ENCODE results near the gene PPIF.

- TF ChIP-seq EZH2phosphoT487 (IDR thresholded peaks at IDR 0.05), result no peak
- TF ChIP-seq, protein P1, sequence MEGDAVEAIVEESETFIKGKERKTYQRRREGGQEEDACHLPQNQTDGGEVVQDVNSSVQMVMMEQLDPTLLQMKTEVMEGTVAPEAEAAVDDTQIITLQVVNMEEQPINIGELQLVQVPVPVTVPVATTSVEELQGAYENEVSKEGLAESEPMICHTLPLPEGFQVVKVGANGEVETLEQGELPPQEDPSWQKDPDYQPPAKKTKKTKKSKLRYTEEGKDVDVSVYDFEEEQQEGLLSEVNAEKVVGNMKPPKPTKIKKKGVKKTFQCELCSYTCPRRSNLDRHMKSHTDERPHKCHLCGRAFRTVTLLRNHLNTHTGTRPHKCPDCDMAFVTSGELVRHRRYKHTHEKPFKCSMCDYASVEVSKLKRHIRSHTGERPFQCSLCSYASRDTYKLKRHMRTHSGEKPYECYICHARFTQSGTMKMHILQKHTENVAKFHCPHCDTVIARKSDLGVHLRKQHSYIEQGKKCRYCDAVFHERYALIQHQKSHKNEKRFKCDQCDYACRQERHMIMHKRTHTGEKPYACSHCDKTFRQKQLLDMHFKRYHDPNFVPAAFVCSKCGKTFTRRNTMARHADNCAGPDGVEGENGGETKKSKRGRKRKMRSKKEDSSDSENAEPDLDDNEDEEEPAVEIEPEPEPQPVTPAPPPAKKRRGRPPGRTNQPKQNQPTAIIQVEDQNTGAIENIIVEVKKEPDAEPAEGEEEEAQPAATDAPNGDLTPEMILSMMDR (IDR thresholded peaks at IDR 0.05), result no peak
Observed at GRCh38 chr10:79353000-79353406, 5.7 kb downstream of the PPIF start.

All from neural progenitor cell (in vitro differentiated cells).